SK-N-SH (cell line): ENCODE results near the gene ZNF277.

Experiments used
- EZH2phosphoT487 ChIP-seq: fragments of 200-600 bp; sonication (generic); IDR thresholded peaks from 2 replicates; pipeline ENCODE4 v1.6.1; 2017; ENCODE audit warnings: low read depth, mixed run types, mild to moderate bottlenecking, antibody characterized with exemption, moderate library complexity, borderline replicate concordance
- GABPA ChIP-seq: IDR thresholded peaks from 2 replicates; pipeline ENCODE4 v1.4.0; 2012; ENCODE audit warnings: low read depth, mild to moderate bottlenecking
- MAX ChIP-seq: IDR thresholded peaks from 2 replicates; pipeline ENCODE4 v1.4.0; 2012; ENCODE audit warnings: low read depth
- POLR2AphosphoS5 ChIP-seq: IDR thresholded peaks from 2 replicates; pipeline ENCODE4 v1.6.1; 2012; ENCODE audit warnings: low read depth, low read length
- SMC3 ChIP-seq: IDR thresholded peaks from 2 replicates; pipeline ENCODE4 v1.6.1; 2012; ENCODE audit warnings: low read depth, low read length, improper control_type of control experiment
- TF ChIP-seq, protein P1 (sequence below): fragments of 200-600 bp; sonication (generic); IDR thresholded peaks from 2 replicates; pipeline ENCODE4 v1.6.1; 2017; ENCODE audit warnings: antibody characterized with exemption, mild to moderate bottlenecking, moderate library complexity

DNA sequence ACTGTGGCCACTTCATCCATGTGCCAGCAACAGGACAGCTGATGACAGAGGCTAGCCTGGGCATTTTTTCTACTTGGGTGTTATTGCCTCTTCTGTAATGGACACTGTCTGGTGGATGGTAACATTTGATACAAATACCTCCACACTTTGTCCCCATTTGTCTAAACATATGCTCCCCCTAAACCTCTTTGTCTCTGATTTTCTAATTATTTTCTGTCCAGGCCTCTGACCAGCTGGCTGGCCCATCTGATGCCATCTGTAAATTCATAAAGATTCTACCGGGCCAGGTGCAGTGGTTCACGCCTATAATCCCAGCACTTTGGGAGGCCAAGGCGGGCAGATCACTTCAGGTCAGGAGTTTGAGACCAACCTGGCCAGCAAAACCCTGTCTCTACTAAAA lies 159.1 kb downstream of the ZNF277 start:
- TF ChIP-seq POLR2AphosphoS5 (no peak), EZH2phosphoT487 (no peak), SMC3 (no peak), MAX (no peak), GABPA (no peak)
- TF ChIP-seq, protein P1, sequence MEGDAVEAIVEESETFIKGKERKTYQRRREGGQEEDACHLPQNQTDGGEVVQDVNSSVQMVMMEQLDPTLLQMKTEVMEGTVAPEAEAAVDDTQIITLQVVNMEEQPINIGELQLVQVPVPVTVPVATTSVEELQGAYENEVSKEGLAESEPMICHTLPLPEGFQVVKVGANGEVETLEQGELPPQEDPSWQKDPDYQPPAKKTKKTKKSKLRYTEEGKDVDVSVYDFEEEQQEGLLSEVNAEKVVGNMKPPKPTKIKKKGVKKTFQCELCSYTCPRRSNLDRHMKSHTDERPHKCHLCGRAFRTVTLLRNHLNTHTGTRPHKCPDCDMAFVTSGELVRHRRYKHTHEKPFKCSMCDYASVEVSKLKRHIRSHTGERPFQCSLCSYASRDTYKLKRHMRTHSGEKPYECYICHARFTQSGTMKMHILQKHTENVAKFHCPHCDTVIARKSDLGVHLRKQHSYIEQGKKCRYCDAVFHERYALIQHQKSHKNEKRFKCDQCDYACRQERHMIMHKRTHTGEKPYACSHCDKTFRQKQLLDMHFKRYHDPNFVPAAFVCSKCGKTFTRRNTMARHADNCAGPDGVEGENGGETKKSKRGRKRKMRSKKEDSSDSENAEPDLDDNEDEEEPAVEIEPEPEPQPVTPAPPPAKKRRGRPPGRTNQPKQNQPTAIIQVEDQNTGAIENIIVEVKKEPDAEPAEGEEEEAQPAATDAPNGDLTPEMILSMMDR, result no peak
